Keratinocyte (primary cell): ENCODE data around the gene AGER.

Experiments used
- EZH2 ChIP-seq: IDR thresholded peaks from one replicate; pipeline ENCODE4 v1.6.1; 2012; ENCODE audit warnings: inconsistent platforms, mild to moderate bottlenecking, low read length, moderate library complexity
- TF ChIP-seq, protein P1 (sequence below), 3 experiments: IDR thresholded peaks in 1 of 3; conservative IDR thresholded peaks in 1 of 3; optimal IDR thresholded peaks in 1 of 3; 2 replicates in 2 of 3; 3 replicates in 1 of 3; pipeline versions ENCODE3 to v1.5.1; 2011; ENCODE audit warnings: low read length in 3 of 3, mild to moderate bottlenecking in 3 of 3, moderate library complexity in 2 of 3, control low read depth in 1 of 3, inconsistent platforms in 1 of 3; ENCODE audit not compliant: insufficient read depth in 2 of 3; ENCODE audit errors: extremely low read depth in 1 of 3

DNA sequence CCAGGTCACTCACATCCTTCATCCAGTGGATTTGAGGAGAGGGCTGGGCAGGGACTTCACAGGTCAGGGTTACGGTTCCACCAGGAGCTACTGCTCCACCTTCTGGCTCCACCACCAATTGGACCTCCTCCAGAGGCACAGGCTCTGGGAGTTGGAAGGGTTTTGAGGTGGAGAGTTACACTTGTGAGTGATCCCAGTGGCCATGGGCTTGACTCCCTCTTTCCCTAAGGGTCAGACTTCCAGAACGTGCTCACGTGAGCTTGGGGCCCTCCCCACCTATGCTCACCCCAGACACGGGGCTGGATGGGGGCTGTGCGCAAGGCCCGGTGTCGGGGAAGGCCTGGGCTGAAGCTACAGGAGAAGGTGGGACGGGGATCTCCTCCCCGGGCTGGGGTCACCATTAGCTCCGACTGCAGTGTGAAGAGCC, 1.5 kb downstream of the AGER start:
- TF ChIP-seq, protein P1, sequence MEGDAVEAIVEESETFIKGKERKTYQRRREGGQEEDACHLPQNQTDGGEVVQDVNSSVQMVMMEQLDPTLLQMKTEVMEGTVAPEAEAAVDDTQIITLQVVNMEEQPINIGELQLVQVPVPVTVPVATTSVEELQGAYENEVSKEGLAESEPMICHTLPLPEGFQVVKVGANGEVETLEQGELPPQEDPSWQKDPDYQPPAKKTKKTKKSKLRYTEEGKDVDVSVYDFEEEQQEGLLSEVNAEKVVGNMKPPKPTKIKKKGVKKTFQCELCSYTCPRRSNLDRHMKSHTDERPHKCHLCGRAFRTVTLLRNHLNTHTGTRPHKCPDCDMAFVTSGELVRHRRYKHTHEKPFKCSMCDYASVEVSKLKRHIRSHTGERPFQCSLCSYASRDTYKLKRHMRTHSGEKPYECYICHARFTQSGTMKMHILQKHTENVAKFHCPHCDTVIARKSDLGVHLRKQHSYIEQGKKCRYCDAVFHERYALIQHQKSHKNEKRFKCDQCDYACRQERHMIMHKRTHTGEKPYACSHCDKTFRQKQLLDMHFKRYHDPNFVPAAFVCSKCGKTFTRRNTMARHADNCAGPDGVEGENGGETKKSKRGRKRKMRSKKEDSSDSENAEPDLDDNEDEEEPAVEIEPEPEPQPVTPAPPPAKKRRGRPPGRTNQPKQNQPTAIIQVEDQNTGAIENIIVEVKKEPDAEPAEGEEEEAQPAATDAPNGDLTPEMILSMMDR (optimal IDR thresholded peaks at IDR 0.05 in 1 of 3, IDR thresholded peaks at IDR 0.05 in 1 of 3, conservative IDR thresholded peaks at IDR 0.05 in 1 of 3; ENCODE audit: extremely low read depth in 1 of 3, insufficient read depth in 2 of 3, low read length in 3 of 3): no peak
- no peak for TF ChIP-seq EZH2
